ENCODE results near the gene FAM174C.
"Not testable (repeated sequence)": the region's sequence is repeated elsewhere in the genome, so short reads cannot be mapped to it uniquely, and the experiment has no call there.

Gene FAM174C

GRCh38 chr19:1239796-1240737 lies 35.3 kb upstream of the FAM174C start:
- Histone ChIP-seq H3K27ac (ENCODE audit: low read length) (no peak overlapping the region), H3K36me3 (ENCODE audit: insufficient read depth, low read depth, low read length) (peaks cover 7% of the 10 kb centered on the region)

GRCh38 chr19:1240925-1241324 lies 34.4 kb upstream of the FAM174C start:
- Histone ChIP-seq H3K9me3 (ENCODE audit: insufficient read depth, low read depth, low read length) (no peaks in the 10 kb centered on the region), H3K36me3 (ENCODE audit: insufficient read depth, low read depth, low read length) (no peaks in the 10 kb centered on the region), H3K27me3 (ENCODE audit: insufficient read depth, low read length) (no peaks in the 10 kb centered on the region; the same call in 1 of the 2 replicates), H3K4me3 (ENCODE audit: low read length) (peak overlapping the region; percentile 78; the same call in 1 of the 2 replicates), H3K9ac (ENCODE audit: low read depth, low read length) (no peak overlapping the region), H3K27ac (ENCODE audit: low read length) (no peak overlapping the region), H3K4me1 (ENCODE audit: insufficient read depth, low read length) (0 out of 2 replicates have a peak, but pooled peaks cover 4% of the 10 kb centered on the region)

More at GRCh38 chr19:1239796-1240737, 35.3 kb upstream of the FAM174C start:
- no peaks in the 10 kb centered on the region; the same call in 1 of the 2 replicates for H3K27me3 ChIP-seq (ENCODE audit: insufficient read depth, low read length)
- H3K9me3 ChIP-seq (ENCODE audit: insufficient read depth, low read depth, low read length), result no peaks in the 10 kb centered on the region
- H3K4me1 ChIP-seq (ENCODE audit: insufficient read depth, low read length), result 0 out of 2 replicates have a peak, but pooled peaks cover 4% of the 10 kb centered on the region
- peak overlapping the region; percentile 76; the same call in 1 of the 2 replicates for H3K9ac ChIP-seq (ENCODE audit: low read depth, low read length)
- H3K4me3 ChIP-seq (ENCODE audit: low read length), result peak overlapping the region; percentile 70

GRCh38 chr19:1241417-1242095 lies 33.8 kb upstream of the FAM174C start, which contains the start of gene ATP5F1D:
Gene ATP5F1D (plus strand): TSS chr19:1241751. CDS start chr19:1241851, 100 bp downstream.
- H3K36me3 ChIP-seq (ENCODE audit: insufficient read depth, low read depth, low read length), result no peaks in the 10 kb centered on the region
- H3K9ac ChIP-seq (ENCODE audit: low read depth, low read length), result peak within 1 kb of the TSS; percentile 74; the same call in 1 of the 2 replicates
- H3K4me3 ChIP-seq (ENCODE audit: low read length), result peak within 1 kb of the TSS; percentile 78
- 0 out of 2 replicates have a peak, but pooled peaks cover 4% of the 10 kb centered on the region for H3K4me1 ChIP-seq (ENCODE audit: insufficient read depth, low read length)
- no peaks in the 10 kb centered on the region; the same call in 1 of the 2 replicates for H3K27me3 ChIP-seq (ENCODE audit: insufficient read depth, low read length)
- H3K27ac ChIP-seq (ENCODE audit: low read length), result no peak within 1 kb of the TSS
- H3K9me3 ChIP-seq (ENCODE audit: insufficient read depth, low read depth, low read length), result no peaks in the 10 kb centered on the region

- Histone ChIP-seq H3K4me1 (ENCODE audit: insufficient read depth, low read length) (0 out of 2 replicates have a peak, but pooled peaks cover 4% of the 10 kb centered on the region), H3K9ac (ENCODE audit: low read depth, low read length) (no peak overlapping the region), H3K27me3 (ENCODE audit: insufficient read depth, low read length) (no peaks in the 10 kb centered on the region; the same call in 1 of the 2 replicates), H3K36me3 (ENCODE audit: insufficient read depth, low read depth, low read length) (no peaks in the 10 kb centered on the region), H3K27ac (ENCODE audit: low read length) (no peak overlapping the region), H3K9me3 (ENCODE audit: insufficient read depth, low read depth, low read length) (no peaks in the 10 kb centered on the region), H3K4me3 (ENCODE audit: low read length) (no peak overlapping the region)
Measured at GRCh38 chr19:1243768-1244692, 31.3 kb upstream of the FAM174C start.

- H3K4me1 ChIP-seq (ENCODE audit: insufficient read depth, low read length), result 0 out of 2 replicates have a peak, but pooled peaks cover 4% of the 10 kb centered on the region
- no peaks in the 10 kb centered on the region for H3K9me3 ChIP-seq (ENCODE audit: insufficient read depth, low read depth, low read length)
- no peak overlapping the region for H3K4me3 ChIP-seq (ENCODE audit: low read length)
- no peak overlapping the region for H3K27ac ChIP-seq (ENCODE audit: low read length)
- 0 out of 2 replicates have a peak, but pooled peaks cover 2% of the 10 kb centered on the region for H3K36me3 ChIP-seq (ENCODE audit: insufficient read depth, low read depth, low read length)
- H3K27me3 ChIP-seq (ENCODE audit: insufficient read depth, low read length), result no peaks in the 10 kb centered on the region; the same call in 1 of the 2 replicates
- no peak overlapping the region for H3K9ac ChIP-seq (ENCODE audit: low read depth, low read length)
Measured at GRCh38 chr19:1244693-1245451, 30.5 kb upstream of the FAM174C start.

DNA sequence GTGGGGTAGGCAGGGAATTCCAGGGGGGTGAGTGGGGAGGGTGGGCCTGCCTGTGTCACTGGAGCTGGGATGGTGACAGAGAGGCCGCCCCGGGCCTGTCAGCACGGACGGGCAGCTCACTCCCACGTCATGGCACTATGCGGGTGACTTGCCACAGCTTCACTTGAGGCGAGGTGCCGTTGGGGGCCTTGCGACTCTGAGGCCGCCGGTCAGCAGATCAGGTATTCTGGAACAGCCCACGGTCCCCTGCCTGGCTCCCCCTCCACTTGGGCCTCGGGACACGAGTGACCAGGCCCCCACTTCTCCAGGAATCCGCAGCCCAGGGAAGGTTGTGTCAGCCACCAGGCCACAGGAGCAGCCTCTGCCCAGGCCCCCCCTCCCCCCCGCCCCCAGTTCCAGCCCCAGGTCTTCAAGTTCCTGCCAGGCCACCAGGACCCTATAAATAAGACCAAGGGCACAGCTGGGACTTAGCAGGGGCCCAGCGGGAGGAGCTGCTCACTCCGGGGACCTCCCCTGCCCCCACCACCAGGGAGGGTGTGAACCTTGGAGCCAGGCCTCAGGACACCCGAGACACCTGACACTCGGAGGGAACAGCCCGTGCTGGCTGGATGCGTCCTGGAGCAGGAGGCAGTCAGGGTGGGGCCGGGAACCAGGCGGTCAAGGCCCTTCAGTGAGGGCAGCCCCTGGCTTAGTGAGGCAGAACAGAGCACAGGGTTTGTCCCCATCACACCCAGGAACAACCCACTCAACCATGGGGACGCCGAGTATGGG lies 29.7 kb upstream of the FAM174C start:
- Histone ChIP-seq H3K27ac (ENCODE audit: low read length) (no peak overlapping the region), H3K9me3 (ENCODE audit: insufficient read depth, low read depth, low read length) (no peaks in the 10 kb centered on the region), H3K4me3 (ENCODE audit: low read length) (no peak overlapping the region), H3K36me3 (ENCODE audit: insufficient read depth, low read depth, low read length) (0 out of 2 replicates have a peak, but pooled peaks cover 3% of the 10 kb centered on the region), H3K9ac (ENCODE audit: low read depth, low read length) (no peak overlapping the region), H3K27me3 (ENCODE audit: insufficient read depth, low read length) (no peaks in the 10 kb centered on the region; the same call in 1 of the 2 replicates), H3K4me1 (ENCODE audit: insufficient read depth, low read length) (0 out of 2 replicates have a peak, but pooled peaks cover 4% of the 10 kb centered on the region)

GRCh38 chr19:1246265-1247087 lies 28.9 kb upstream of the FAM174C start:
- not testable (repeated sequence) for H3K27me3 ChIP-seq (ENCODE audit: insufficient read depth, low read length); H3K27ac ChIP-seq (ENCODE audit: low read length); H3K4me3 ChIP-seq (ENCODE audit: low read length); H3K36me3 ChIP-seq (ENCODE audit: insufficient read depth, low read depth, low read length); H3K9ac ChIP-seq (ENCODE audit: low read depth, low read length); H3K9me3 ChIP-seq (ENCODE audit: insufficient read depth, low read depth, low read length); H3K4me1 ChIP-seq (ENCODE audit: insufficient read depth, low read length)

DNA sequence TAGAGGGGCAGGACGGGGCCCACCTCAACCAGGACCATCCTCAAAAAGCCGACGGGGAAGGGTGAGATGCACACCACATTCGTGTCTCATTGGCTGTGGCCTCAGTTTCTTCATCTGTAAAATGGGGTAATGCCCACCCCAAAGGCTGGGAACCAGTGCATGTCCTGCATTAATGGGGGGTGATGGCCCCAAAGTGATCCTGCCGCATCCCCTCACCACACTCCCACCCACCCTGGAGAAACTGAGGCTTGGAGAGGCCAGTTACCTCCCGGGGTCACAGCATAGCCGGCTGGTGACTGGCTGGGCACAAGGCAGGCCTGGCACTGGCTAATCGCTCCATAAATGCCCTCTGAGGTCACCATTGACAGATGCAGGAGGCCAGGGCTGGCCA lies 27.6 kb upstream of the FAM174C start:
- Histone ChIP-seq H3K27me3 (ENCODE audit: insufficient read depth, low read length) (no peaks in the 10 kb centered on the region), H3K9ac (ENCODE audit: low read depth, low read length) (no peak overlapping the region; the same call in 1 of the 2 replicates), H3K4me3 (ENCODE audit: low read length) (peak overlapping the region; percentile 76; the same call in 1 of the 2 replicates), H3K27ac (ENCODE audit: low read length) (no peak overlapping the region), H3K9me3 (ENCODE audit: insufficient read depth, low read depth, low read length) (no peaks in the 10 kb centered on the region), H3K36me3 (ENCODE audit: insufficient read depth, low read depth, low read length) (peaks cover 17% of the 10 kb centered on the region), H3K4me1 (ENCODE audit: insufficient read depth, low read length) (0 out of 2 replicates have a peak, but pooled peaks cover 4% of the 10 kb centered on the region)

- Histone ChIP-seq H3K36me3 (ENCODE audit: insufficient read depth, low read depth, low read length) (peaks cover 19% of the 10 kb centered on the region), H3K27me3 (ENCODE audit: insufficient read depth, low read length) (no peaks in the 10 kb centered on the region), H3K4me3 (ENCODE audit: low read length) (peak within 1 kb of the TSS; percentile 76), H3K27ac (ENCODE audit: low read length) (peak within 1 kb of the TSS; percentile 77), H3K9ac (ENCODE audit: low read depth, low read length) (peak within 1 kb of the TSS; percentile 83), H3K4me1 (ENCODE audit: insufficient read depth, low read length) (0 out of 2 replicates have a peak, but pooled peaks cover 4% of the 10 kb centered on the region), H3K9me3 (ENCODE audit: insufficient read depth, low read depth, low read length) (no peaks in the 10 kb centered on the region)
Measured at GRCh38 chr19:1248139-1248785, 27.1 kb upstream of the FAM174C start, which contains the start of gene MIDN. Gene MIDN (plus strand): TSS chr19:1248583. CDS start chr19:1250297, 1,714 bp downstream.

Data from iPS-20b (cell line).